Parathyroid adenoma (tissue), 2 donors: ENCODE results near the gene TMED1.
A peak's percentile ranks its signal among the peaks of the same experiment; 100 is the strongest.

ENCODE experiments used
- H2AFZ ChIP-seq: fragments of 300-600 bp; sonication (generic); one replicate; pipeline ENCODE4 v1.7.0; 2017; ENCODE audit warnings: antibody characterized with exemption, mild to moderate bottlenecking
- H3K27ac ChIP-seq: fragments of 300-600 bp; sonication (generic); one replicate; pipeline ENCODE4 v1.7.0; 2017
- H3K27me3 ChIP-seq: fragments of 300-600 bp; sonication (generic); one replicate; pipeline ENCODE4 v1.7.0; 2017; ENCODE audit warnings: low read length; ENCODE audit not compliant: control insufficient read depth, insufficient read depth
- H3K36me3 ChIP-seq: fragments of 300-600 bp; sonication (generic); one replicate; pipeline ENCODE4 v1.7.0; 2017; ENCODE audit warnings: low read length; ENCODE audit not compliant: control insufficient read depth, insufficient read depth
- H3K4me1 ChIP-seq: fragments of 300-600 bp; sonication (generic); one replicate; pipeline ENCODE4 v1.7.0; 2017; ENCODE audit warnings: control low read depth
- H3K4me2 ChIP-seq: fragments of 300-600 bp; sonication (generic); one replicate; pipeline ENCODE4 v1.7.0; 2017; ENCODE audit warnings: low read length
- H3K4me3 ChIP-seq: fragments of 300-600 bp; sonication (generic); one replicate; pipeline ENCODE4 v1.7.0; 2017; ENCODE audit warnings: low read depth, low read length
- H3K79me2 ChIP-seq: fragments of 300-600 bp; sonication (generic); one replicate; pipeline ENCODE4 v1.7.0; 2017; ENCODE audit warnings: control low read depth
- H3K9ac ChIP-seq: fragments of 300-600 bp; sonication (generic); one replicate; pipeline ENCODE4 v1.7.0; 2017; ENCODE audit warnings: mild to moderate bottlenecking
- H3K9me3 ChIP-seq: fragments of 300-600 bp; sonication (generic); one replicate; pipeline ENCODE4 v1.7.0; 2017; ENCODE audit warnings: low read length; ENCODE audit not compliant: control insufficient read depth
- CTCF ChIP-seq: fragments of 300-600 bp; sonication (generic); IDR thresholded peaks from one replicate; pipeline ENCODE4 v1.7.0; 2017; ENCODE audit warnings: antibody characterized with exemption, mild to moderate bottlenecking
- donor health status: primary hyperparathyroidism.

TMED1 gene

GRCh38 chr19:10868872-10869547, 33.0 kb upstream of the TMED1 start:
- Histone ChIP-seq H2AFZ (no peak overlapping the region), H3K4me1 (no peaks in the 10 kb centered on the region), H3K27ac (no peak overlapping the region), H3K4me2 (no peak overlapping the region), H3K36me3 (no peaks in the 10 kb centered on the region), H3K9me3 (no peaks in the 10 kb centered on the region), H3K27me3 (no peaks in the 10 kb centered on the region), H3K9ac (no peak overlapping the region), H3K79me2 (no peaks in the 10 kb centered on the region), H3K4me3 (no peak overlapping the region)
- no peak for TF ChIP-seq CTCF

GRCh38 chr19:10866495-10866894, 30.5 kb upstream of the TMED1 start:
- no peak overlapping the region for H2AFZ ChIP-seq
- no peak overlapping the region for H3K27ac ChIP-seq
- H3K79me2 ChIP-seq, result no peaks in the 10 kb centered on the region
- H3K4me3 ChIP-seq, result no peak overlapping the region
- H3K36me3 ChIP-seq, result no peaks in the 10 kb centered on the region
- no peaks in the 10 kb centered on the region for H3K9me3 ChIP-seq
- H3K9ac ChIP-seq, result no peak overlapping the region
- TF ChIP-seq CTCF, result no peak
- no peaks in the 10 kb centered on the region for H3K4me1 ChIP-seq
- H3K27me3 ChIP-seq, result no peaks in the 10 kb centered on the region
- no peak overlapping the region for H3K4me2 ChIP-seq

GRCh38 chr19:10864538-10864899, 28.5 kb upstream of the TMED1 start:
- H3K27ac ChIP-seq, result no peak overlapping the region
- TF ChIP-seq CTCF, result peak; percentile 92
- no peak overlapping the region for H3K9ac ChIP-seq

GRCh38 chr19:10863107-10863717, 27.2 kb upstream of the TMED1 start:
- H3K9ac ChIP-seq, result no peak overlapping the region
- no peak overlapping the region for H3K27ac ChIP-seq

More at GRCh38 chr19:10864538-10864899, 28.5 kb upstream of the TMED1 start:
- peak overlapping the region; percentile 81 for H2AFZ ChIP-seq
- no peaks in the 10 kb centered on the region for H3K4me1 ChIP-seq
- H3K79me2 ChIP-seq, result no peaks in the 10 kb centered on the region
- H3K36me3 ChIP-seq, result no peaks in the 10 kb centered on the region
- H3K9me3 ChIP-seq, result no peaks in the 10 kb centered on the region
- peak overlapping the region; percentile 22 for H3K4me2 ChIP-seq
- H3K4me3 ChIP-seq, result no peak overlapping the region
- no peaks in the 10 kb centered on the region for H3K27me3 ChIP-seq

More at GRCh38 chr19:10863107-10863717, 27.2 kb upstream of the TMED1 start:
- H3K4me1 ChIP-seq, result no peaks in the 10 kb centered on the region
- H3K79me2 ChIP-seq, result no peaks in the 10 kb centered on the region
- TF ChIP-seq CTCF, result no peak
- H3K36me3 ChIP-seq, result no peaks in the 10 kb centered on the region
- no peak overlapping the region for H3K4me3 ChIP-seq
- H3K9me3 ChIP-seq, result no peaks in the 10 kb centered on the region
- H3K4me2 ChIP-seq, result no peak overlapping the region
- no peaks in the 10 kb centered on the region for H3K27me3 ChIP-seq
- peak overlapping the region; percentile 24 for H2AFZ ChIP-seq
